ENCODE measurements around the gene PIK3CB.

- TF ChIP-seq CTCF (conservative IDR thresholded peaks at IDR 0.05 in 1 of 2, IDR thresholded peaks at IDR 0.05 in 1 of 2; ENCODE audit: extremely low read depth in 1 of 2, insufficient read depth in 1 of 2, low read depth in 1 of 2, low read length in 2 of 2), result no peak
- TF ChIP-seq EZH2 (IDR thresholded peaks at IDR 0.05; ENCODE audit: borderline replicate concordance, low read length), result no peak
Observed at GRCh38 chr3:138854204-138854603, 19.5 kb upstream of the PIK3CB start.
